H1 (cell line): Measurements from ENCODE around the gene GBE1. TPM values are rescaled to one million over a fixed set of nuclear protein-coding genes. Genes with fewer than 3 reads are reported as not detected.

ENCODE experiments used
- CTCF ChIA-PET: fragments of 300-600 bp; sonication (Branson Sonifier 250); formaldehyde crosslinking; loops from one replicate; lab custom pipeline; 2021; ENCODE audit not compliant: partially characterized antibody; lab: Charles Lee
- POLR2A ChIA-PET: fragments of 300-600 bp; sonication (Branson Sonifier 250); formaldehyde crosslinking; loops from one replicate; lab custom pipeline; 2021; ENCODE audit warnings: inconsistent platforms; ENCODE audit not compliant: partially characterized antibody; lab: Charles Lee
- DNase-seq, 2 experiments: peaks; one replicate each; pipeline versions ENCODE4 v3.0.0 to v3.0.0-alpha.2; 2010 to 2022; ENCODE audit warnings: low spot score in 2 of 2, low read depth in 1 of 2, mixed read lengths in 1 of 2
- FAIRE-seq: peaks from 2 replicates; lab custom pipeline; 2011; peaks lifted over from hg19 to GRCh38; lab: Jason Lieb, UNC
- H2AFZ ChIP-seq: 2 replicates; pipeline ENCODE4 v1.8.1; 2012; ENCODE audit warnings: low read length, inconsistent platforms
- H2AK5ac ChIP-seq: 2 replicates; pipeline ENCODE4 v1.6.1; 2013; ENCODE audit warnings: low read depth, low read length
- H2BK120ac ChIP-seq: replicated peaks from 2 replicates; pipeline ENCODE3; 2013; ENCODE audit warnings: low read depth, low read length, inconsistent platforms
- H2BK12ac ChIP-seq: 2 replicates; pipeline ENCODE4 v1.6.1; 2013; ENCODE audit warnings: low read depth, low read length
- H2BK15ac ChIP-seq: 2 replicates; pipeline ENCODE4 v1.6.1; 2013; ENCODE audit warnings: low read length
- H2BK20ac ChIP-seq: 2 replicates; pipeline ENCODE4 v1.6.1; 2013; ENCODE audit warnings: low read length
- H2BK5ac ChIP-seq: 2 replicates; pipeline ENCODE4 v1.6.1; 2013; ENCODE audit warnings: low read depth, low read length
- H3K14ac ChIP-seq: 2 replicates; pipeline ENCODE4 v1.6.1; 2013; ENCODE audit warnings: inconsistent platforms; ENCODE audit not compliant: insufficient read length
- H3K18ac ChIP-seq: 2 replicates; pipeline ENCODE4 v1.6.1; 2013; ENCODE audit warnings: low read length; ENCODE audit errors: extremely low read depth
- H3K23ac ChIP-seq: 2 replicates; pipeline ENCODE4 v1.6.1; 2013; ENCODE audit warnings: inconsistent platforms; ENCODE audit not compliant: insufficient read length
- H3K23me2 ChIP-seq: 2 replicates; pipeline ENCODE4 v1.6.1; 2013; ENCODE audit warnings: low read depth, low read length
- H3K27ac ChIP-seq: 2 replicates; pipeline ENCODE4 v1.6.1; 2011; ENCODE audit warnings: low read depth, low read length, inconsistent platforms
- H3K27me3 ChIP-seq, 4 experiments: replicated peaks in 1 of 4; 1 replicate in 1 of 4; 2 replicates in 3 of 4; pipeline versions ENCODE4 v1.6.1 to v1.8.1; 2011 to 2013; ENCODE audit warnings: low read length in 3 of 4, mild to moderate bottlenecking in 3 of 4, inconsistent platforms in 2 of 4, mixed read lengths in 2 of 4, moderate library complexity in 1 of 4; ENCODE audit not compliant: control insufficient read depth in 3 of 4, insufficient read depth in 3 of 4; ENCODE audit errors: extremely low read depth in 1 of 4
- H3K36me3 ChIP-seq, 4 experiments: 2 replicates each; pipeline versions ENCODE4 v1.6.1 to v1.8.1; 2011 to 2013; ENCODE audit warnings: mild to moderate bottlenecking in 4 of 4, low read length in 3 of 4, moderate library complexity in 2 of 4, control low read depth in 1 of 4, inconsistent platforms in 1 of 4; ENCODE audit not compliant: insufficient read depth in 4 of 4, control insufficient read depth in 2 of 4
- H3K4ac ChIP-seq: replicated peaks from 2 replicates; pipeline ENCODE3; 2013; ENCODE audit warnings: low read length, low read depth, mixed read lengths, inconsistent platforms; ENCODE audit not compliant: insufficient read length
- H3K4me1 ChIP-seq, 4 experiments: replicated peaks in 1 of 4; 1 replicate in 1 of 4; 2 replicates in 3 of 4; pipeline versions ENCODE4 v1.6.1 to v1.8.1; 2011 to 2013; ENCODE audit warnings: low read length in 3 of 4, inconsistent platforms in 2 of 4, mixed read lengths in 1 of 4; ENCODE audit not compliant: insufficient read depth in 4 of 4, control insufficient read depth in 3 of 4
- H3K4me2 ChIP-seq, 2 experiments: 2 replicates each; pipeline versions ENCODE4 v1.6.1 to v1.8.1; 2011 to 2013; ENCODE audit warnings: low read depth in 2 of 2, low read length in 2 of 2, control low read depth in 1 of 2, inconsistent platforms in 1 of 2, mild to moderate bottlenecking in 1 of 2; ENCODE audit not compliant: insufficient read depth in 1 of 2
- H3K4me3 ChIP-seq, 4 experiments: fragments of 200-600, 300-600 bp in 1 of 4; sonication (generic), shearing (Covaris generic), sonication (Bioruptor Twin) in 1 of 4; 2 replicates each; pipeline versions ENCODE4 v1.5.1 to v1.8.1; 2011 to 2016; ENCODE audit warnings: low read length in 4 of 4, low read depth in 3 of 4, control low read depth in 2 of 4, inconsistent platforms in 2 of 4, mild to moderate bottlenecking in 2 of 4, mixed read lengths in 1 of 4, moderate library complexity in 1 of 4; ENCODE audit not compliant: insufficient read depth in 2 of 4; ENCODE audit errors: extremely low read depth in 1 of 4
- H3K56ac ChIP-seq: replicated peaks from 2 replicates; pipeline ENCODE3; 2013; ENCODE audit warnings: low read depth, mild to moderate bottlenecking, mixed read lengths, low read length, inconsistent platforms; ENCODE audit not compliant: insufficient read length
- H3K79me1 ChIP-seq: 2 replicates; pipeline ENCODE4 v1.6.1; 2013; ENCODE audit warnings: low read depth, low read length, control low read depth
- H3K79me2 ChIP-seq, 2 experiments: 2 replicates each; pipeline versions ENCODE4 v1.6.1 to v1.8.1; 2012 to 2013; ENCODE audit warnings: low read length in 2 of 2, mild to moderate bottlenecking in 2 of 2, inconsistent platforms in 1 of 2; ENCODE audit not compliant: insufficient read depth in 2 of 2, control insufficient read depth in 1 of 2
- H3K9ac ChIP-seq, 4 experiments: replicated peaks in 1 of 4; 1 replicate in 1 of 4; 2 replicates in 3 of 4; pipeline versions ENCODE4 v1.6.1 to v1.8.1; 2011 to 2013; ENCODE audit warnings: low read depth in 3 of 4, low read length in 3 of 4, control low read depth in 2 of 4, mild to moderate bottlenecking in 2 of 4, moderate library complexity in 2 of 4, inconsistent platforms in 1 of 4; ENCODE audit errors: extremely low read depth in 1 of 4
- H3K9me3 ChIP-seq, 2 experiments: 2 replicates each; pipeline versions ENCODE4 v1.6.1 to v1.8.1; 2012 to 2013; ENCODE audit warnings: mild to moderate bottlenecking in 2 of 2, moderate library complexity in 2 of 2, control low read depth in 1 of 2, inconsistent platforms in 1 of 2, low read depth in 1 of 2, low read length in 1 of 2, mixed read lengths in 1 of 2; ENCODE audit not compliant: insufficient read depth in 2 of 2
- H4K20me1 ChIP-seq, 2 experiments: replicated peaks in 1 of 2; 2 replicates each; pipeline versions ENCODE3 to v1.8.1; 2011 to 2013; ENCODE audit warnings: inconsistent platforms in 2 of 2, low read length in 2 of 2, mild to moderate bottlenecking in 1 of 2; ENCODE audit not compliant: insufficient read depth in 2 of 2, control insufficient read depth in 1 of 2
- H4K5ac ChIP-seq: 2 replicates; pipeline ENCODE4 v1.6.1; 2013; ENCODE audit warnings: low read length, low read depth, mixed read lengths, inconsistent platforms; ENCODE audit not compliant: insufficient read length
- H4K8ac ChIP-seq: 2 replicates; pipeline ENCODE4 v1.8.0; 2013; ENCODE audit warnings: mild to moderate bottlenecking, moderate library complexity, low read length, inconsistent platforms; ENCODE audit not compliant: insufficient read depth; ENCODE audit errors: extremely low read depth
- H4K91ac ChIP-seq: replicated peaks from 2 replicates; pipeline ENCODE3; 2013; ENCODE audit warnings: low read length, mixed read lengths, inconsistent platforms; ENCODE audit not compliant: insufficient read length
- EGR1 ChIP-seq: IDR thresholded peaks from 2 replicates; pipeline ENCODE4 v1.6.1; 2011; ENCODE audit warnings: low read depth, low read length, borderline replicate concordance
- EZH2 ChIP-seq: fragments of 200-600 bp; sonication (generic); IDR thresholded peaks from 2 replicates; pipeline ENCODE4 v1.7.1; 2012; ENCODE audit warnings: low read depth, mild to moderate bottlenecking, moderate library complexity, low read length, inconsistent platforms; ENCODE audit not compliant: severe bottlenecking
- FOSL1 ChIP-seq: IDR thresholded peaks from 2 replicates; pipeline ENCODE4 v1.6.1; 2011; ENCODE audit warnings: mild to moderate bottlenecking, low read depth, low read length, moderate library complexity; ENCODE audit not compliant: insufficient read depth
- HDAC2 ChIP-seq, 2 experiments: fragments of 300-600 bp in 1 of 2; sonication (generic) in 1 of 2; IDR thresholded peaks; 2 replicates each; pipeline ENCODE4 v1.6.1; 2011 to 2012; ENCODE audit warnings: low read depth in 2 of 2, low read length in 2 of 2, mild to moderate bottlenecking in 2 of 2, moderate library complexity in 2 of 2, borderline replicate concordance in 1 of 2, inconsistent platforms in 1 of 2
- JUN ChIP-seq: IDR thresholded peaks from 2 replicates; pipeline ENCODE4 v1.6.1; 2011; ENCODE audit warnings: low read depth, mild to moderate bottlenecking, improper control_type of control experiment, low read length
- SUZ12 ChIP-seq: fragments of 200-600 bp; sonication (generic); IDR thresholded peaks from 2 replicates; pipeline ENCODE4 v1.6.1; 2012; ENCODE audit warnings: mild to moderate bottlenecking, inconsistent platforms, low read length, moderate library complexity, mixed read lengths
- TEAD4 ChIP-seq: IDR thresholded peaks from 2 replicates; pipeline ENCODE4 v1.6.1; 2012; ENCODE audit warnings: low read depth, low read length, inconsistent platforms, mixed read lengths
- WGBS, 2 experiments: shearing (Covaris generic) in 1 of 2; methylation state at CpG; one replicate each; pipeline versions ENCODE4 v1.1.6 to v1.1.7; 2013 to 2015; ENCODE audit warnings: low lambda C conversion rate in 2 of 2, mixed read lengths in 2 of 2, inconsistent platforms in 1 of 2, low coverage in 1 of 2, missing lambda C conversion rate in 1 of 2; ENCODE audit not compliant: insufficient replicate concordance in 2 of 2, insufficient coverage in 1 of 2, insufficient read length in 1 of 2; ENCODE audit errors: extremely low coverage in 1 of 2, missing lambda C conversion rate in 1 of 2; 5-methylcytosine and 5-hydroxymethylcytosine counted together
- polyA plus RNA-seq, 7 experiments: library from polyadenylated mRNA; depleted of rRNA in 3 of 7; stranded (reverse) in 5 of 7; unstranded in 2 of 7; fragments of >200 nt in 5 of 7; fragments of 200-250 nt in 2 of 7; gene quantifications; 1 replicate in 5 of 7; 2 replicates in 1 of 7; 4 replicates in 1 of 7; pipeline versions ENCODE4 v1.2.1 to v1.2.3, GENCODE V29; 2011 to 2013; ENCODE audit warnings: missing spikeins in 2 of 7, mixed read lengths in 2 of 7
- total RNA-seq: library from RNA; stranded (reverse); fragmentation: NEBNext Ultra II Directional; extraction: Animal tissue kit (Norgen Biotek cat#: 25700); gene quantifications from 2 replicates; pipeline ENCODE4 v1.2.1, GENCODE V29; 2021

The GBE1 gene
- total and polyA plus RNA-seq, 2 of the 8 experiments (the other 6 are each of a cell fraction or from before 2014, with no cell fraction given): 3.3 to 7.3 TPM

GRCh38 chr3:81760215-81760614 is 1.2 kb downstream of the GBE1 start:
- Histone ChIP-seq H2AK5ac (no peak overlapping the region), H3K9me3 (no peaks in the 10 kb centered on the region; a peak in 1 of 4 replicates), H3K79me1 (no peaks in the 10 kb centered on the region), H3K36me3 (no peaks in the 10 kb centered on the region), H3K4me1 (peaks cover 0 to 5% (median 0%) of the 10 kb centered on the region in 4 experiments; a peak in 2 of 7 replicates), H3K4me2 (peak overlapping the region; percentile 72 to 78; a peak in 2 of 4 replicates), H2AFZ (no peak overlapping the region), H2BK12ac (no peak overlapping the region), H3K4ac (no peak overlapping the region), H3K23me2 (peaks cover 2% of the 10 kb centered on the region; the same call in 1 of the 2 replicates), H3K23ac (no peak overlapping the region), H3K27ac (no peak overlapping the region), H2BK5ac (no peak overlapping the region), H4K8ac (no peak overlapping the region), H2BK120ac (no peak overlapping the region), H4K91ac (no peak overlapping the region), H2BK20ac (no peak overlapping the region), H3K56ac (no peak overlapping the region), H3K4me3 (peak overlapping the region in 1 of 4 experiments; percentile 72; a peak in 2 of 8 replicates), H3K79me2 (no peaks in the 10 kb centered on the region), H3K18ac (no peak overlapping the region), H4K20me1 (no peaks in the 10 kb centered on the region), H3K14ac (no peak overlapping the region), H2BK15ac (no peak overlapping the region), H3K27me3 (no peaks in the 10 kb centered on the region), H4K5ac (no peak overlapping the region), H3K9ac (no peak overlapping the region)
- WGBS, 2 experiments: 93% methylated on average over 3 of the region's 3 CpGs; no CpG with 5 or more reads in 1 of the 2 experiments
- DNase-seq: no peak
- POLR2A ChIA-PET: no interaction called here
- no peak for FAIRE-seq
- CTCF ChIA-PET: interaction anchor here (0.8 kb wide), 1 partner anchor 270 kb away, joined by 4 read pairs; no protein-coding TSS in a partner anchor
- TF ChIP-seq EGR1: no peak
- no peak for TF ChIP-seq FOSL1
- TF ChIP-seq EZH2: no peak
- TF ChIP-seq HDAC2 (IDR thresholded peaks at IDR 0.05; ENCODE audit: borderline replicate concordance in 1 of 2, low read depth in 2 of 2, low read length in 2 of 2): no peak
- TF ChIP-seq JUN: no peak
- TF ChIP-seq TEAD4: no peak
- TF ChIP-seq SUZ12: no peak
